GM18873 (cell line): ENCODE results near the gene PDS5A.
"Not testable (repeated sequence)": the region's sequence is repeated elsewhere in the genome, so short reads cannot be mapped to it uniquely, and the experiment has no call there.

ENCODE experiments used
- ATAC-seq: cut with Tn5 transposase; IDR thresholded peaks from one replicate; pipeline ENCODE4 v1.9.1; 2021; ENCODE audit warnings: mild to moderate bottlenecking, moderate library complexity, moderate number of reproducible peaks; ENCODE audit not compliant: unreplicated experiment, low FRiP score

The PDS5A gene

GRCh38 chr4:39841894-39842293, 135.8 kb downstream of the PDS5A start:
- ATAC-seq = no peak

- not testable (repeated sequence) for ATAC-seq
Measured at GRCh38 chr4:39840516-39840915, 137.2 kb downstream of the PDS5A start.

- ATAC-seq = no peak
Measured at GRCh38 chr4:39840027-39840426, 137.7 kb downstream of the PDS5A start.

GRCh38 chr4:39838431-39838830, 139.3 kb downstream of the PDS5A start:
- not testable (repeated sequence) for ATAC-seq

GRCh38 chr4:39834269-39834668, 143.4 kb downstream of the PDS5A start:
- no peak for ATAC-seq

- ATAC-seq = no peak
Measured at GRCh38 chr4:39825741-39826231, 151.9 kb downstream of the PDS5A start.

- no peak for ATAC-seq
Measured at GRCh38 chr4:39825090-39825489, 152.6 kb downstream of the PDS5A start.

- ATAC-seq = no peak
Measured at GRCh38 chr4:39823191-39823590, 154.5 kb downstream of the PDS5A start.

- ATAC-seq = no peak
Measured at GRCh38 chr4:39822662-39823061, 155.0 kb downstream of the PDS5A start.

- ATAC-seq = no peak
Measured at GRCh38 chr4:39821951-39822350, 155.8 kb downstream of the PDS5A start.

- ATAC-seq = no peak
Measured at GRCh38 chr4:39820186-39820585, 157.5 kb downstream of the PDS5A start.

GRCh38 chr4:39818646-39819045, 159.1 kb downstream of the PDS5A start:
- ATAC-seq = no peak

- no peak for ATAC-seq
Measured at GRCh38 chr4:39814403-39815185, 163.1 kb downstream of the PDS5A start.

- not testable (repeated sequence) for ATAC-seq
Measured at GRCh38 chr4:39813761-39814160, 163.9 kb downstream of the PDS5A start.

GRCh38 chr4:39813033-39813432, 164.7 kb downstream of the PDS5A start:
- ATAC-seq = not testable (repeated sequence)

GRCh38 chr4:39812500-39812899, 165.2 kb downstream of the PDS5A start:
- ATAC-seq = no peak

GRCh38 chr4:39808231-39808749, 169.4 kb downstream of the PDS5A start:
- no peak for ATAC-seq

- ATAC-seq = no peak
Measured at GRCh38 chr4:39802005-39802404, 175.7 kb downstream of the PDS5A start.

- ATAC-seq = not testable (repeated sequence)
Measured at GRCh38 chr4:39792976-39793375, 184.7 kb downstream of the PDS5A start.

- ATAC-seq = no peak
Measured at GRCh38 chr4:39792529-39792928, 185.2 kb downstream of the PDS5A start.

GRCh38 chr4:39792128-39792527, 185.6 kb downstream of the PDS5A start:
- ATAC-seq = no peak

- no peak for ATAC-seq
Measured at GRCh38 chr4:39786838-39787237, 190.9 kb downstream of the PDS5A start.
